Fibroblast of skin of scalp (primary cell): ENCODE results near the gene GPAM.
"Not testable (repeated sequence)": the region's sequence is repeated elsewhere in the genome, so short reads cannot be mapped to it uniquely, and the experiment has no call there.

Experiments
- DNase-seq: peaks from one replicate; pipeline ENCODE4 v3.0.0-alpha.2; 2013

The GPAM gene

GRCh38 chr10:112126901-112127300 lies 56.7 kb downstream of the GPAM start:
- DNase-seq: no peak

DNA sequence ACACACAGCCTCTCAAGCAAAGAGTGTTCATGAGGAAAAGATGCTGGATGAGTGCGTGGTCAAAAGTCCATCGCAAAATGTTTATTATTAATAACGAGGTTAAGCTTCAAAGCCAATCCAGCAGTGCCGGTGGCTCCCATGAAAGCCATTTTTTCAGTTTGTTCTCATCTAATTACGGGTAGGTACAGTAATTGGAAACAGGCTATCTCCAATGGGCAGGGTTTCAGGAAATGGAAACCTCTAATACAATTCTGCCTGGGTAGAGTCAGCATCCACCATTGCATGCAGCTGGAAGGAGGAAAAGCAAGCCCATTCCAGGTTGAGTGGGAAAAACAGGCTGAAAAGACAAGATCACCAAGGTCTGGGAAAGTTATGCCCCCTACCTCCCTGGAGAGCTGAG lies 57.4 kb downstream of the GPAM start:
- DNase-seq: no peak

DNA sequence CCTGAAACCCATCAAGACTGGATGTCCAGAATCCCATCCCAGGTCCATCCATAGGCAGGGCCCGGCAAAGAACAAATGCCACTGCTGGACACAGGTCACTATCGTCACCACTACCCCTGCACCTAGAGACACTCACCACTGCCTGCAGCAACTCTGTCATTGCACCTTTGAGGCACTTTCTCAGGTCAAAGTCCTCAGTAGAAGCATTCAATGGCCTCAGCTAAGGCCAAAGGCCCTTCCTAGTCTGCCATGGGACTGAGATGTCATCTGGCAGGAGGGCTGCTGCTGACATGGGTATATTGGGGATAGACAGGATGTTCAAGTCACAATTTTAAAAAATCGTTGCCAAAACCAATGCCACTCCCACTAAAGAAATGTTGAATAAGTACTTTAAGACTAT lies 58.7 kb downstream of the GPAM start:
- no peak for DNase-seq

GRCh38 chr10:112122827-112123226 lies 60.7 kb downstream of the GPAM start:
- no peak for DNase-seq

DNA sequence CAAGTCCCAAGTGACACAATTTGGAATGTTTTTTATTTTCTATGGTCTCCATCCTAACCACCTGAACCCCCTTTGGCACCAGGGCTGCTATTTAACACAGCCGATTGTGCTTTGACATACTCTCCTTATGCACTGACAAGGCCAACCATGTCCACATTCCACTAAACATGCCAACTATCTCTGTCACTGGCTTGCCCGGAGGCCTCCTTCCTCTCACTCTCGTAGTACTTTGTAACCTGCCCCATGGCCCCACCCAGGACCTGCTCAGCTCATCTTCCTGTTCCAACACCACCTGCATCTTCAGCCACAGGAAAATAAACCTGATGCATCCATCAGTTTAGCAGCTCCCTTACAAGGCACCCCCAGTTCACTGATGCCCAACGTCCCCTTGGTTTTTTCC lies 63.1 kb downstream of the GPAM start:
- no peak for DNase-seq

DNA sequence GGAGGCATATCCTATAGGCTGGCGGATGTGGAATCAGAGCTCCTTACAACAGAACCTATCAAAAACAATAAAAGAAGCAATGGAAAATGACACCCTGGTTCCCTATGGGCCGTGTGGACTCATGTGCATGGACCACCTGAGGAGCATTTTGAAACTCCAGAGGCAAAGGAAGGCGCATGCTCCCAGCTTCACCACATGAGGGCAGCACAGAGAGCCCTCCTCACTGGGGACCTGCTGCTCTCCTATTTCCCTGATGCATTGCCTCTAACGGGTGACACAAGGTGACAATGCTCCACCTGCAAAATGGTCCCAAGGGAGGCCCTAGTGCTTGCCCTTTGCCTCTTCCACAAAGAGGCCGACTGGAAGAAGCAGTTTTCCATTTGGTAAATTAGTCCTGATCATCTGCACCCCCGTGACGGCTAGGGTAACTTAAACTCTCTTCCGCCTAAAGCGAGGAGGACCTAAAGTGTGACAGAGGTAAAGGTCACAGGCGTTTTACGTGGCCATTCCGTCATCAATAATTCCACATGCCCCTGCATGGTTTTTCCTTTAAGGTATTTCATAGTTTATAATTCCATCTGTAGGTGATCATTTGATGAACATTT lies 67.7 kb downstream of the GPAM start:
- DNase-seq: peak; percentile 24

GRCh38 chr10:112109779-112110178 lies 73.8 kb downstream of the GPAM start:
- not testable (repeated sequence) for DNase-seq
